Stimulated activated CD4-positive, alpha-beta T cell treated with anti-CD3 and anti-CD28 coated beads, Interleukin-1b, Interleukin-23, amount 100 ng/mL, for 24 hours (primary cell): ENCODE data around the gene LCN10.
"Not testable (repeated sequence)": the region's sequence is repeated elsewhere in the genome, so short reads cannot be mapped to it uniquely, and the experiment has no call there.

Experiments used
- DNase-seq, 4 experiments: peaks; one replicate each; pipeline ENCODE4 v3.0.0-alpha.2; 2020; ENCODE audit warnings: low read depth in 4 of 4, low spot score in 1 of 4

Gene LCN10

GRCh38 chr9:136704741-136705140, 38.0 kb downstream of the LCN10 start:
- not testable (repeated sequence) for DNase-seq

- DNase-seq, result no peak
Measured at GRCh38 chr9:136703276-136703860, 39.4 kb downstream of the LCN10 start.

GRCh38 chr9:136701668-136702053, 41.1 kb downstream of the LCN10 start:
- DNase-seq, result no peak

GRCh38 chr9:136700959-136701667, 41.6 kb downstream of the LCN10 start:
- peak; percentile 44 to 76 (median 62) for DNase-seq

- DNase-seq, result no peak
Measured at GRCh38 chr9:136700304-136700703, 42.4 kb downstream of the LCN10 start.

- no peak for DNase-seq
Measured at GRCh38 chr9:136698635-136699246, 44.0 kb downstream of the LCN10 start.

GRCh38 chr9:136697821-136698526, 44.8 kb downstream of the LCN10 start:
- DNase-seq, result no peak

- DNase-seq, result no peak
Measured at GRCh38 chr9:136697146-136697820, 45.5 kb downstream of the LCN10 start.

GRCh38 chr9:136696502-136696901, 46.2 kb downstream of the LCN10 start:
- DNase-seq, result no peak

GRCh38 chr9:136695955-136696354, 46.8 kb downstream of the LCN10 start:
- DNase-seq, result no peak

- DNase-seq, result no peak
Measured at GRCh38 chr9:136695435-136695895, 47.3 kb downstream of the LCN10 start.

GRCh38 chr9:136694872-136695247, 47.9 kb downstream of the LCN10 start:
- DNase-seq, result no peak

GRCh38 chr9:136694163-136694871, 48.4 kb downstream of the LCN10 start:
- no peak for DNase-seq

GRCh38 chr9:136693490-136694162, 49.1 kb downstream of the LCN10 start:
- DNase-seq, result no peak

- no peak for DNase-seq
Measured at GRCh38 chr9:136693135-136693489, 49.6 kb downstream of the LCN10 start.

- no peak for DNase-seq
Measured at GRCh38 chr9:136692185-136693134, 50.3 kb downstream of the LCN10 start.

GRCh38 chr9:136691316-136692184, 51.2 kb downstream of the LCN10 start:
- no peak for DNase-seq

- no peak for DNase-seq
Measured at GRCh38 chr9:136690806-136691261, 51.9 kb downstream of the LCN10 start.
